Heart left ventricle (tissue), 13 donors: ENCODE data around the gene PREX1.

ENCODE experiments used
- POLR2A ChIP-seq, 2 donors: fragments of 450-650 bp; IDR thresholded peaks; one replicate each; pipeline ENCODE4 v1.6.1; 2017; ENCODE audit warnings: antibody characterized with exemption in 2 of 2, mild to moderate bottlenecking in 2 of 2, moderate library complexity in 2 of 2
- TF ChIP-seq, protein P1 (sequence below), 12 donors: fragments of 200-600 bp; sonication (generic) in 4 of 12; IDR thresholded peaks; one replicate each; pipeline versions ENCODE4 v1.5.0 to v1.8.0; 2018 to 2022; ENCODE audit warnings: antibody characterized with exemption in 12 of 12, mild to moderate bottlenecking in 5 of 12
- donor health status: ischemic (EF 13 %, LVEDD 7.1; RV severe dilation, severe dysfunction).
- donor health status: DM: no; HTN: yes; CAD: no.
- donor health status: DM: no; HTN: no; CAD: no.
- donor health status: ischemic (EF 25% LVEDD 6.9; RV normal size, moderate dysfunction).
- donor health status: ischemic (EF 25% LVEDD 5.7; RV mildly dilated, moderate dysfunction).
- donor health status: ischemic (EF 35%, LVEDD 5.7; RV mildly dilated, moderate dysfunction).
- donor health status: nonischemic (EF 11% LVEDD 7.7; RV severe dilation, severe dysfunction).
- donor health status: DM: yes; HTN: yes; CAD: no.
- donor health status: PGD.
- donor health status: ischemic (EF 29% LVEDD 5.4; RV normal size, mild dysfunction).
- donor health status: nonischemic (EF 23%, LVEDD 6.1; RV moderate dilation, normal function).

DNA sequence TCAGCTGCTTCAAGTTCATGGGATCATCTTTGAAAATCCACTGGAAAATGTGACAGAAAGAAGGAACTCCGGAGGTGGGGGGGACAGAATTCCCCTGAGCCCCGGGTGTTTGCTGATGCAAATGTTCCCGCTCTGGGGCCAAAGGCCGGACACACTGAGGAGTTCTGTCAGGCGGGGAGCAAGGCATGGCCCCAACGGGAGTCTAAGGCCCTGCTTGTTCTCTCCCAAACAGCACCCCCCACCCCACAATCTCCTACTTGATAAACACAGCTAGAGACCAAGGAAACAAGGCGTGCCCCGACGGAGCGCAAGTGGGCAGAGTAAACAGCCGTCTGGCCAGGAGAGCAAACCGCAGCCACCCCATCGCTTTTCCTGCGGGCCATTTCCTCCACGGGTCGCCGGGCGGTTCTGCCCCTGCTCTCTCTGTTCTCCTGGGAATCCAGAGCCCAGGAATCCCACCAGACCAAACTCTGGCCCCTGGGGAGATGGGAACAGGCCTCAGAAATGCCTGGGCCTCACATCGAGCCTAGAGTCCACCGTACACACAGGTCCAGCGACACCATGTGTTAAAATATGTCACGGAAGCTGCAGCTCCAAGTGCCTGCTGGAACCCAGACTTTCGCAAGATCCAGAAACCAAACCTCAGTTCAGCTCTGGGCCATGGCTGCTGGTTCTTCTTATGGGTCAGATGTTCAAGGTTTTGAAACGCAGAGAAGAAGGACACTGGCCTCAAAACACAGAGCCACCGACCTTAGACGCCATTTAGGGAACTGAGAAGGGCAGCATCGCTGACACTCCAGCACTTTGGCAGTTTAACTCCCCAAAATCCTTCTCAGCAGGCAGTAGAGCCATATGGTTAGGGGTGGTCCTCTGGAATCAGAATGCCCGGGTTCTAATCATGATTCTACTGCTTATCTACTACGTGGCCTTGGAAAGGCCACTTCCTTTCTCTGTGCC is 104.2 kb downstream of the PREX1 start:
- TF ChIP-seq, protein P1, sequence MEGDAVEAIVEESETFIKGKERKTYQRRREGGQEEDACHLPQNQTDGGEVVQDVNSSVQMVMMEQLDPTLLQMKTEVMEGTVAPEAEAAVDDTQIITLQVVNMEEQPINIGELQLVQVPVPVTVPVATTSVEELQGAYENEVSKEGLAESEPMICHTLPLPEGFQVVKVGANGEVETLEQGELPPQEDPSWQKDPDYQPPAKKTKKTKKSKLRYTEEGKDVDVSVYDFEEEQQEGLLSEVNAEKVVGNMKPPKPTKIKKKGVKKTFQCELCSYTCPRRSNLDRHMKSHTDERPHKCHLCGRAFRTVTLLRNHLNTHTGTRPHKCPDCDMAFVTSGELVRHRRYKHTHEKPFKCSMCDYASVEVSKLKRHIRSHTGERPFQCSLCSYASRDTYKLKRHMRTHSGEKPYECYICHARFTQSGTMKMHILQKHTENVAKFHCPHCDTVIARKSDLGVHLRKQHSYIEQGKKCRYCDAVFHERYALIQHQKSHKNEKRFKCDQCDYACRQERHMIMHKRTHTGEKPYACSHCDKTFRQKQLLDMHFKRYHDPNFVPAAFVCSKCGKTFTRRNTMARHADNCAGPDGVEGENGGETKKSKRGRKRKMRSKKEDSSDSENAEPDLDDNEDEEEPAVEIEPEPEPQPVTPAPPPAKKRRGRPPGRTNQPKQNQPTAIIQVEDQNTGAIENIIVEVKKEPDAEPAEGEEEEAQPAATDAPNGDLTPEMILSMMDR (IDR thresholded peaks at IDR 0.05): peak in 1 of 12 donors; percentile 3
- TF ChIP-seq POLR2A (IDR thresholded peaks at IDR 0.05): no peak
